GM12878 (cell line): ENCODE results near the gene STAMBPL1. TPM values are rescaled to one million over a fixed set of nuclear protein-coding genes. Genes with fewer than 3 reads are reported as not detected.

Source experiments
- ATAC-seq: fragments of 200-7000 bp; cut with Tn5 transposase; 3 replicates; pipeline ENCODE4 v1.9.1; 2020; ENCODE audit warnings: mild to moderate bottlenecking, moderate library complexity
- BruUV-seq: library from RNA; stranded (reverse); fragments of 400-500 nt; replicated peaks from 2 replicates; lab custom pipeline; 2021; lab: Mats Ljungman, UMichigan
- CTCF ChIA-PET: fragments of 300-600 bp; sonication (Branson Sonifier 250); formaldehyde crosslinking; extraction: SDS; loops from one replicate; lab custom pipeline; 2021; ENCODE audit warnings: inconsistent platforms; lab: Yijun Ruan, JAX
- POLR2A ChIA-PET: fragments of 350-600 bp; formaldehyde crosslinking; extraction: SDS; loops from one replicate; lab custom pipeline; 2021; ENCODE audit warnings: inconsistent platforms; lab: Charles Lee
- RAD21 ChIA-PET: fragments of 300-600 bp; sonication (Branson Sonifier 250); formaldehyde crosslinking; loops from one replicate; lab custom pipeline; 2023; ENCODE audit warnings: antibody characterized with exemption; ENCODE audit not compliant: unreplicated experiment; lab: Charles Lee
- SMC1A ChIA-PET: fragments of 300-600 bp; sonication (Branson Sonifier 250); formaldehyde crosslinking; loops from one replicate; lab custom pipeline; 2023; ENCODE audit not compliant: unreplicated experiment, uncharacterized antibody; lab: Charles Lee
- DNase-seq: peaks from one replicate; pipeline ENCODE4 v3.0.0-alpha.2; 2011; ENCODE audit warnings: low read depth, low spot score
- FAIRE-seq: peaks from 3 replicates; lab custom pipeline; 2011; peaks lifted over from hg19 to GRCh38; lab: Jason Lieb, UNC
- H2AFZ ChIP-seq: 2 replicates; pipeline ENCODE4 v1.6.0; 2011; ENCODE audit warnings: low read depth, low read length, control low read depth; ENCODE audit not compliant: control insufficient read depth
- H3K27ac ChIP-seq: 2 replicates; pipeline ENCODE4 v1.5.1; 2011; ENCODE audit warnings: control low read depth; ENCODE audit not compliant: control insufficient read depth, insufficient read depth
- H3K27me3 ChIP-seq, 2 experiments: replicated peaks in 1 of 2; 2 replicates each; pipeline versions ENCODE4 v1.6.0 to v1.6.1; 2011; ENCODE audit warnings: low read length in 1 of 2; ENCODE audit not compliant: control insufficient read depth in 2 of 2, insufficient read depth in 2 of 2
- H3K36me3 ChIP-seq, 2 experiments: 2 replicates each; pipeline ENCODE4 v1.5.1; 2011; ENCODE audit warnings: low read length in 1 of 2; ENCODE audit not compliant: control insufficient read depth in 2 of 2, insufficient read depth in 2 of 2
- H3K4me1 ChIP-seq: 2 replicates; pipeline ENCODE4 v1.6.1; 2011; ENCODE audit warnings: mild to moderate bottlenecking, low read length, moderate library complexity, mixed read lengths; ENCODE audit not compliant: control insufficient read depth, insufficient read depth
- H3K4me2 ChIP-seq: 2 replicates; pipeline ENCODE4 v1.6.0; 2011; ENCODE audit warnings: control low read depth; ENCODE audit not compliant: control insufficient read depth, insufficient read depth
- H3K4me3 ChIP-seq: fragments of 200-600 bp; sonication (generic); 2 replicates; pipeline ENCODE4 v1.5.1; 2016
- H3K79me2 ChIP-seq: 2 replicates; pipeline ENCODE4 v1.6.0; 2011; ENCODE audit warnings: low read length; ENCODE audit not compliant: control insufficient read depth, insufficient read depth
- H3K9ac ChIP-seq: 2 replicates; pipeline ENCODE4 v1.8.0; 2011; ENCODE audit warnings: low read length, control low read depth, mixed read lengths; ENCODE audit not compliant: control insufficient read depth, insufficient read depth
- H3K9me3 ChIP-seq: replicated peaks from 3 replicates; pipeline ENCODE4 v1.5.1; 2011; ENCODE audit warnings: mild to moderate bottlenecking, low read length; ENCODE audit not compliant: control insufficient read depth, insufficient read depth
- H4K20me1 ChIP-seq: 2 replicates; pipeline ENCODE4 v1.6.0; 2011; ENCODE audit not compliant: control insufficient read depth, insufficient read depth
- ATF7 ChIP-seq: fragments of 450-650 bp; IDR thresholded peaks from 2 replicates; pipeline ENCODE4 v1.6.1; 2016; ENCODE audit warnings: low read depth, mild to moderate bottlenecking
- BCLAF1 ChIP-seq: fragments of 450-650 bp; IDR thresholded peaks from 2 replicates; pipeline ENCODE4 v1.6.1; 2017; ENCODE audit warnings: antibody characterized with exemption, mild to moderate bottlenecking, moderate library complexity
- E4F1 ChIP-seq: fragments of 450-650 bp; IDR thresholded peaks from 2 replicates; pipeline ENCODE4 v1.6.1; 2018; ENCODE audit warnings: borderline replicate concordance, mild to moderate bottlenecking; ENCODE audit not compliant: partially characterized antibody
- ELK1 ChIP-seq: IDR thresholded peaks from 2 replicates; pipeline ENCODE4 v1.6.1; 2012; ENCODE audit warnings: low read depth, low read length, improper control_type of control experiment
- MTA2 ChIP-seq: fragments of 450-650 bp; IDR thresholded peaks from 2 replicates; pipeline ENCODE4 v1.6.1; 2016; ENCODE audit warnings: low read depth, mild to moderate bottlenecking, moderate library complexity
- RFX5 ChIP-seq: IDR thresholded peaks from 2 replicates; pipeline ENCODE4 v1.6.1; 2011; ENCODE audit warnings: low read depth, low read length, improper control_type of control experiment
- ZNF274 ChIP-seq: IDR thresholded peaks from one replicate; pipeline ENCODE4 v1.8.0; 2011; ENCODE audit not compliant: insufficient read length, insufficient read depth
- ZZZ3 ChIP-seq: IDR thresholded peaks from 2 replicates; pipeline ENCODE4 v1.6.1; 2011; ENCODE audit warnings: low read depth; ENCODE audit not compliant: control insufficient read depth, insufficient read length
- WGBS: methylation state at CpG from one replicate; pipeline ENCODE4 v1.1.6; 2016; ENCODE audit warnings: low lambda C conversion rate; ENCODE audit not compliant: insufficient replicate concordance, insufficient coverage; ENCODE audit errors: missing lambda C conversion rate; 5-methylcytosine and 5-hydroxymethylcytosine counted together
- in situ Hi-C: fragments of 300-500 bp; cut with MboI; formaldehyde crosslinking; loops from 9 replicates; pipeline ENCODE4 v1.14.3; 2018; ENCODE audit warnings: mixed read lengths
- intact Hi-C: fragments of 100-400 bp; cut with micrococcal nuclease; formaldehyde crosslinking; loops from one replicate; pipeline ENCODE4 v1.14.2; 2022; ENCODE audit not compliant: unreplicated experiment
- polyA plus RNA-seq, 11 experiments: library from polyadenylated mRNA; depleted of rRNA in 4 of 11; unstranded in 6 of 11; stranded (reverse) in 5 of 11; fragments of >200 nt; fragmentation: Nextera tagmentation in 4 of 11; fragmentation: Illumina TruSeq in 1 of 11; extraction: Ambion mirVana in 4 of 11; extraction: Trizol in 1 of 11; gene quantifications; 1 replicate in 1 of 11; 2 replicates in 10 of 11; pipeline versions ENCODE4 v1.2.1 to v1.2.3, GENCODE V29; 2011 to 2016; ENCODE audit warnings: inconsistent platforms in 2 of 11, missing spikeins in 2 of 11, low read depth in 1 of 11
- total RNA-seq, 4 experiments: library from RNA; depleted of rRNA in 3 of 4; stranded (reverse); fragments of >200 nt in 3 of 4; fragmentation: Illumina TruSeq in 1 of 4; extraction: Trizol in 1 of 4; gene quantifications; 2 replicates each; pipeline versions ENCODE4 v1.2.1 to v1.2.3, GENCODE V29; 2013 to 2021

Gene STAMBPL1
- total and polyA plus RNA-seq, 10 of the 15 experiments (the other 5 are each of a cell fraction or from before 2014, with no cell fraction given), result 7.5 to 44.1 (median 25.4) TPM

GRCh38 chr10:88938039-88938438, 58.0 kb downstream of the STAMBPL1 start:
- Histone ChIP-seq H3K79me2 (no peaks in the 10 kb centered on the region), H3K4me2 (no peak overlapping the region)
- ATAC-seq, result no peak
- SMC1A ChIA-PET, result interaction anchor here (0.9 to 10.3 kb wide), 15 partner anchors 8 to 355 kb away, joined by 3 to 575 read pairs (median 5); partner anchors contain the start of genes CH25H, FAS and RNLS
- TF ChIP-seq E4F1 (no peak), RFX5 (no peak), ATF7 (no peak), MTA2 (no peak), ELK1 (no peak), ZNF274 (no peak), ZZZ3 (no peak), BCLAF1 (no peak)
- TF ChIP-seq, all 136 proteins: peak for 0
- no peaks in the 10 kb centered on the region for H3K9me3 ChIP-seq
- ChIA-PET RAD21 (interaction anchor here (0.7 to 2.6 kb wide), 7 partner anchors 41 to 271 kb away, joined by 3 to 39 read pairs (median 10); partner anchors contain the start of genes CH25H and FAS), CTCF (interaction anchor here (1.1 to 6.9 kb wide), 13 partner anchors 14 to 280 kb away, joined by 3 to 250 read pairs (median 10); partner anchors contain the start of genes CH25H and FAS), POLR2A (interaction anchor here (0.6 kb wide), 1 partner anchor 138 kb away, joined by 5 read pairs; no protein-coding TSS in a partner anchor)
- no peak overlapping the region for H3K27ac ChIP-seq
- in situ Hi-C loops (loop anchor here (5.0 kb wide), 4 partner anchors 44 to 274 kb away; no protein-coding TSS in a partner anchor), intact Hi-C loops (no loop called here)
- H3K27me3 ChIP-seq, result no peaks in the 10 kb centered on the region
- no peak for DNase-seq
- no peak overlapping the region for H2AFZ ChIP-seq
- no peak overlapping the region for H3K4me3 ChIP-seq
- 94% methylated on average over 3 of the region's 3 CpGs for WGBS
- no TSS peak for BruUV-seq
- no peak overlapping the region for H3K9ac ChIP-seq
- H3K36me3 ChIP-seq, result peaks cover 0 to 9% of the 10 kb centered on the region in 2 experiments; a peak in 3 of 4 replicates
- H4K20me1 ChIP-seq, result no peaks in the 10 kb centered on the region
- H3K4me1 ChIP-seq, result peaks cover 8% of the 10 kb centered on the region
- FAIRE-seq, result no peak
